Measurements from ENCODE around the gene MTHFD1L.
"Not testable (repeated sequence)": the region's sequence is repeated elsewhere in the genome, so short reads cannot be mapped to it uniquely, and the experiment has no call there.

- TF ChIP-seq EZH2, CTCF, EZH2phosphoT487 (IDR thresholded peaks at IDR 0.05): not testable (repeated sequence)
Measured at GRCh38 chr6:151125651-151126416, 260.3 kb downstream of the MTHFD1L start.
